Prostate gland (tissue), 2 donors: ENCODE data around the gene INPP5F. TPM values are rescaled to one million over a fixed set of nuclear protein-coding genes. Genes with fewer than 3 reads are reported as not detected.

ENCODE experiments used
- DNase-seq: peaks from one replicate; pipeline ENCODE4 v3.0.0-alpha.2; 2019; ENCODE audit warnings: low spot score
- H3K27ac ChIP-seq, 2 donors: fragments of 200-600 bp; sonication (generic); 2 replicates each; pipeline ENCODE4 v1.5.1; 2017 to 2019
- H3K27me3 ChIP-seq: fragments of 200-600 bp; sonication (generic); replicated peaks from 2 replicates; pipeline ENCODE4 v1.5.1; 2019; ENCODE audit not compliant: insufficient read depth
- H3K36me3 ChIP-seq, 2 donors: fragments of 200-600 bp; sonication (generic); 1 replicate in 1 of 2; 2 replicates in 1 of 2; pipeline versions ENCODE4 v1.5.1 to v1.8.1; 2017 to 2019
- H3K4me1 ChIP-seq: fragments of 200-600 bp; sonication (generic); replicated peaks from 2 replicates; pipeline ENCODE4 v1.5.1; 2019
- H3K4me3 ChIP-seq, 2 donors: fragments of 200-600 bp; sonication (generic); 2 replicates each; pipeline ENCODE4 v1.5.1; 2017 to 2019
- H3K9me3 ChIP-seq: fragments of 200-600 bp; sonication (generic); 2 replicates; pipeline ENCODE4 v1.5.1; 2017
- POLR2A ChIP-seq: fragments of 450-650 bp; IDR thresholded peaks from one replicate; pipeline ENCODE4 v1.6.1; 2016; ENCODE audit warnings: antibody characterized with exemption, mild to moderate bottlenecking
- POLR2AphosphoS5 ChIP-seq: sonication (generic); formaldehyde crosslinking; IDR thresholded peaks from one replicate; pipeline ENCODE4 v1.6.1; 2017; ENCODE audit warnings: antibody characterized with exemption
- WGBS: methylation state at CpG from one replicate; pipeline ENCODE4 v1.1.5; 2018; 5-methylcytosine and 5-hydroxymethylcytosine counted together
- intact Hi-C: fragments of 100-400 bp; cut with DNase I; formaldehyde crosslinking; loops from one replicate; pipeline ENCODE4 v1.14.2; 2022
- total RNA-seq, 2 donors: library from RNA; depleted of rRNA; stranded (reverse); fragments of >200 nt; gene quantifications; one replicate each; pipeline ENCODE4 v1.1.0, GENCODE V29; 2016
- TF ChIP-seq, protein P1 (sequence below), 4 experiments: fragments of 200-600 bp in 2 of 4; fragments of 450-650 bp in 2 of 4; sonication (generic) in 2 of 4; IDR thresholded peaks; 1 replicate in 3 of 4; 2 replicates in 1 of 4; pipeline ENCODE4 v1.5.1; 2016 to 2019; ENCODE audit warnings: antibody characterized with exemption in 4 of 4, mild to moderate bottlenecking in 2 of 4, moderate library complexity in 2 of 4

Gene INPP5F
- total RNA-seq, 2 donors from 2014 or later = 8.6 to 15.9 TPM

DNA sequence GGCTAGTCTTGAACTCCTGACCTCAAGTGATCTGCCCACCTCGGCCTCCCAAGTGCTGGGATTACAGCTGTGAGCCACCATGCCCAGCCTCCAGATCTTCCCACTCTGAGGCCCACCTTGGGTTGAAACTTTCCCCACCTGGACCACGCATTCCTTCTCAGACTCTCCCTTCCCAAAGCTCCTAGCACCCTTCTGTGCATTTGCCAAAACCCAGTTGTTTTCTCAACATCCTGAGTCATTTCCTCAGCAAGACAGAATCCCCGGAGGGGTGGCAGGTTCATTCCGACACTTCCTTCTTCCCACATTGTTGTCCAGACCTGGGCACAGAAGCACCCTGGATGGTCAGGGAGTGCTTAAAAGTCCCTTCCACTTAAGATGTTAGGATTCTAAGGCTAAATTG is 45.8 kb upstream of the INPP5F start:
- H3K4me3 ChIP-seq = no peak overlapping the region
- no peaks in the 10 kb centered on the region for H3K27me3 ChIP-seq
- H3K27ac ChIP-seq = peak overlapping the region; percentile 57 to 63
- peaks cover 3% of the 10 kb centered on the region for H3K4me1 ChIP-seq
- peak; percentile 49 for DNase-seq
- no peaks in the 10 kb centered on the region for H3K9me3 ChIP-seq
- intact Hi-C loops = no loop called here
- TF ChIP-seq POLR2AphosphoS5 = no peak
- no peak for TF ChIP-seq POLR2A
- TF ChIP-seq, protein P1, sequence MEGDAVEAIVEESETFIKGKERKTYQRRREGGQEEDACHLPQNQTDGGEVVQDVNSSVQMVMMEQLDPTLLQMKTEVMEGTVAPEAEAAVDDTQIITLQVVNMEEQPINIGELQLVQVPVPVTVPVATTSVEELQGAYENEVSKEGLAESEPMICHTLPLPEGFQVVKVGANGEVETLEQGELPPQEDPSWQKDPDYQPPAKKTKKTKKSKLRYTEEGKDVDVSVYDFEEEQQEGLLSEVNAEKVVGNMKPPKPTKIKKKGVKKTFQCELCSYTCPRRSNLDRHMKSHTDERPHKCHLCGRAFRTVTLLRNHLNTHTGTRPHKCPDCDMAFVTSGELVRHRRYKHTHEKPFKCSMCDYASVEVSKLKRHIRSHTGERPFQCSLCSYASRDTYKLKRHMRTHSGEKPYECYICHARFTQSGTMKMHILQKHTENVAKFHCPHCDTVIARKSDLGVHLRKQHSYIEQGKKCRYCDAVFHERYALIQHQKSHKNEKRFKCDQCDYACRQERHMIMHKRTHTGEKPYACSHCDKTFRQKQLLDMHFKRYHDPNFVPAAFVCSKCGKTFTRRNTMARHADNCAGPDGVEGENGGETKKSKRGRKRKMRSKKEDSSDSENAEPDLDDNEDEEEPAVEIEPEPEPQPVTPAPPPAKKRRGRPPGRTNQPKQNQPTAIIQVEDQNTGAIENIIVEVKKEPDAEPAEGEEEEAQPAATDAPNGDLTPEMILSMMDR (IDR thresholded peaks at IDR 0.05) = no peak
- WGBS = 31% methylated on average over 4 of the region's 4 CpGs
- peaks cover 0 to 3% of the 10 kb centered on the region in 2 donors for H3K36me3 ChIP-seq

- TF ChIP-seq, protein P1 (IDR thresholded peaks at IDR 0.05) = no peak
- peak; percentile 76 for TF ChIP-seq POLR2AphosphoS5
- no peaks in the 10 kb centered on the region for H3K9me3 ChIP-seq
- peak; percentile 77 for DNase-seq
- H3K4me3 ChIP-seq = no peak overlapping the region
- peaks cover 0 to 3% of the 10 kb centered on the region in 2 donors for H3K36me3 ChIP-seq
- H3K27ac ChIP-seq = peak overlapping the region; percentile 57 to 63
- H3K4me1 ChIP-seq = peaks cover 3% of the 10 kb centered on the region
- no peaks in the 10 kb centered on the region for H3K27me3 ChIP-seq
- intact Hi-C loops = no loop called here
- 17% methylated on average over 9 of the region's 9 CpGs for WGBS
Observed at GRCh38 chr10:119680650-119681081, 45.2 kb upstream of the INPP5F start.

GRCh38 chr10:119686465-119687191 is 39.2 kb upstream of the INPP5F start:
- Histone ChIP-seq H3K9me3 (no peaks in the 10 kb centered on the region), H3K27ac (peak overlapping the region; percentile 59 to 65), H3K4me1 (peaks cover 4% of the 10 kb centered on the region), H3K27me3 (no peaks in the 10 kb centered on the region), H3K4me3 (peak overlapping the region in 1 of 2 donors; percentile 13), H3K36me3 (no peaks in the 10 kb centered on the region)
- peak; percentile 63 for DNase-seq
- intact Hi-C loops = loop anchor here (5.0 kb wide), 2 partner anchors 41 to 176 kb away; partner anchors contain the start of gene INPP5F
- TF ChIP-seq POLR2AphosphoS5 (peak; percentile 73), POLR2A (no peak)
- TF ChIP-seq, protein P1 (IDR thresholded peaks at IDR 0.05) = peak; percentile 87 to 94 (median 91)
- WGBS = 7% methylated on average over 23 of the region's 24 CpGs

- Histone ChIP-seq H3K36me3 (no peaks in the 10 kb centered on the region), H3K4me1 (peaks cover 4% of the 10 kb centered on the region), H3K4me3 (no peak overlapping the region), H3K27ac (peak overlapping the region; percentile 59 to 65), H3K9me3 (no peaks in the 10 kb centered on the region), H3K27me3 (no peaks in the 10 kb centered on the region)
- 63% methylated on average over 10 of the region's 10 CpGs for WGBS
- TF ChIP-seq, protein P1 (IDR thresholded peaks at IDR 0.05) = no peak
- TF ChIP-seq POLR2AphosphoS5 (no peak), POLR2A (no peak)
- intact Hi-C loops = loop anchor here (5.0 kb wide), 2 partner anchors 40 to 175 kb away; partner anchors contain the start of gene INPP5F
- no peak for DNase-seq
Observed at GRCh38 chr10:119687192-119688032, 38.4 kb upstream of the INPP5F start.
